ENCODE data around the gene ZNF521. TPM values are rescaled to one million over a fixed set of nuclear protein-coding genes. Genes with fewer than 3 reads are reported as not detected.

The ZNF521 gene
- total and polyA plus RNA-seq, 8 donors = 16.6 to 60.6 (median 47.3) TPM

- Histone ChIP-seq H3K4me3 (no peak overlapping the region), H3K9me3 (no peaks in the 10 kb centered on the region), H3K27me3 (no peaks in the 10 kb centered on the region), H3K4me1 (peaks cover 0 to 8% of the 10 kb centered on the region in 2 donors), H3K27ac (no peak overlapping the region), H3K36me3 (no peaks in the 10 kb centered on the region)
- ATAC-seq = no peak
- intact Hi-C loops (cut with DNase I) = no loop called here
- DNase-seq = no peak
- TF ChIP-seq CTCF (IDR thresholded peaks at IDR 0.05) = no peak
Measured at GRCh38 chr18:25067275-25068025, 284.5 kb downstream of the ZNF521 start.

GRCh38 chr18:25066516-25066915 is 285.4 kb downstream of the ZNF521 start:
- Histone ChIP-seq H3K27me3 (no peaks in the 10 kb centered on the region), H3K4me1 (peaks cover 0 to 8% of the 10 kb centered on the region in 2 donors), H3K9me3 (no peaks in the 10 kb centered on the region), H3K36me3 (no peaks in the 10 kb centered on the region), H3K4me3 (no peak overlapping the region), H3K27ac (no peak overlapping the region)
- intact Hi-C loops (cut with DNase I) = no loop called here
- DNase-seq (no peak), ATAC-seq (no peak)
- no peak for TF ChIP-seq CTCF (IDR thresholded peaks at IDR 0.05)

GRCh38 chr18:25062720-25063119 is 289.2 kb downstream of the ZNF521 start:
- intact Hi-C loops (cut with DNase I) = no loop called here
- Histone ChIP-seq H3K36me3 (no peaks in the 10 kb centered on the region), H3K27ac (no peak overlapping the region), H3K4me1 (peaks cover 0 to 1% of the 10 kb centered on the region in 2 donors), H3K27me3 (no peaks in the 10 kb centered on the region), H3K9me3 (no peaks in the 10 kb centered on the region), H3K4me3 (no peak overlapping the region)
- ATAC-seq = no peak
- no peak for DNase-seq
- no peak for TF ChIP-seq CTCF (IDR thresholded peaks at IDR 0.05)

GRCh38 chr18:25061395-25061794 is 290.6 kb downstream of the ZNF521 start:
- ATAC-seq = no peak
- no peak for TF ChIP-seq CTCF (IDR thresholded peaks at IDR 0.05)
- Histone ChIP-seq H3K27me3 (no peaks in the 10 kb centered on the region), H3K9me3 (no peaks in the 10 kb centered on the region), H3K4me3 (no peak overlapping the region), H3K27ac (no peak overlapping the region), H3K36me3 (no peaks in the 10 kb centered on the region), H3K4me1 (no peaks in the 10 kb centered on the region)
- intact Hi-C loops (cut with DNase I) = no loop called here
- no peak for DNase-seq

- no peaks in the 10 kb centered on the region for H3K4me1 ChIP-seq
- no peak overlapping the region for H3K27ac ChIP-seq
- TF ChIP-seq CTCF (IDR thresholded peaks at IDR 0.05) = no peak
- ATAC-seq = no peak
- no peaks in the 10 kb centered on the region for H3K36me3 ChIP-seq
- H3K27me3 ChIP-seq = no peaks in the 10 kb centered on the region
- no peaks in the 10 kb centered on the region for H3K9me3 ChIP-seq
- H3K4me3 ChIP-seq = no peak overlapping the region
- no peak for DNase-seq
- intact Hi-C loops (cut with DNase I) = no loop called here
Measured at GRCh38 chr18:25058521-25058920, 293.4 kb downstream of the ZNF521 start.

All from left lung (tissue), 10 donors.